ENCODE data around the gene SLC2A4RG. TPM values are rescaled to one million over a fixed set of nuclear protein-coding genes. Genes with fewer than 3 reads are reported as not detected.

The SLC2A4RG gene
- total RNA-seq, 1 experiment from 2014 or later = 105 TPM

DNA sequence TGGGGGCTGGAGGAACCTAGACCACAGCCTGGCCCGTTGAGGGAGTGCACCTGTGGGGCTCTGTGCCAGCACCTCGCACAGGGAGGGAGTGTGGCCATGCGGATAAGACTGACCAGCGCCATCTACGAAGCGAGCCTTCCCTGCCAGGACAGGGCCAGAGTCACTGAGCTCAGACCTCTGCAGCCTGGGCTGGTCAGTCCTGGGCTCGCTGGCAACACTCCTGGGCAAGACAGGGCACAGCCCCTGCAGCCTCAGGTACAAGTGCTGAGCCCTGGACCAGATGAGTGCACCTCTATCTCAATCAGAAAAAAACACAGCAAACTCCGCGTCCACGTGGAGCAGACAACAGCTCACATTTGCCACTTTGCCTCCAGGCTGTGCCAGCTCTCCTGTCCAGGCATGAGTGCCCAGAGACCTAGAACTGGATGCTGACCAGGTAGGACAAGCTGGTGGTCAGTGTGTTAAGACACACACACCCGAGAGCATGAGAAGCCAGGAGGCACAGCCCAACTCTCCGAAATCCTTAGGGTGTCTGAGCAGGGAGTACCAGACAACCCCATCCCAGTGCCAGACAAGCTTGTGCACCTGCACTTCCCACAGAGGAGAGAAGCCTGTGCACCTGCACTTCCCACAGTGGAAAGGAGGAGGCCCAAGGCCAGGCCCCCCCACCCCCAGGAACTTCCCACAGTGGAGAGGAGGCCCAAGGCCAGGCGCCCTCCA is 36.7 kb upstream of the SLC2A4RG start:
- peak overlapping the region; percentile 23 for H3K27ac Mint-ChIP-seq (ENCODE audit: low read depth, unreplicated experiment)
- TF ChIP-seq CTCF (IDR thresholded peaks at IDR 0.05; ENCODE audit: unreplicated experiment) = no peak
- H3K4me3 Mint-ChIP-seq (ENCODE audit: unreplicated experiment) = no peak overlapping the region
- intact Hi-C loops (cut with micrococcal nuclease) = no loop called here
- H3K9me3 Mint-ChIP-seq (ENCODE audit: unreplicated experiment) = no peaks in the 10 kb centered on the region
- POLR2A ChIA-PET = interaction anchor here (0.5 to 2.0 kb wide), 6 partner anchors 19 to 162 kb away, joined by 3 to 13 read pairs (median 4); partner anchors contain the start of genes RTEL1 and TPD52L2
- peaks cover 12% of the 10 kb centered on the region for H3K4me1 Mint-ChIP-seq (ENCODE audit: insufficient read depth, unreplicated experiment)
- BruUV-seq (replicated peaks) = no TSS peak
- DNase-seq (ENCODE audit: unreplicated experiment) = no peak
- H3K36me3 Mint-ChIP-seq (ENCODE audit: insufficient read depth, unreplicated experiment) = peaks cover 43% of the 10 kb centered on the region
- H3K27me3 Mint-ChIP-seq (ENCODE audit: insufficient read depth, unreplicated experiment) = no peaks in the 10 kb centered on the region
- CTCF ChIA-PET = interaction anchor here (0.6 to 1.1 kb wide), 3 partner anchors 19 to 519 kb away, joined by 3 read pairs; no protein-coding TSS in a partner anchor

- intact Hi-C loops (cut with micrococcal nuclease) = no loop called here
- CTCF ChIA-PET = interaction anchor here (0.6 to 1.1 kb wide), 2 partner anchors 19 to 251 kb away, joined by 3 read pairs; no protein-coding TSS in a partner anchor
- DNase-seq (ENCODE audit: unreplicated experiment) = no peak
- TF ChIP-seq CTCF (IDR thresholded peaks at IDR 0.05; ENCODE audit: unreplicated experiment) = no peak
- H3K4me1 Mint-ChIP-seq (ENCODE audit: insufficient read depth, unreplicated experiment) = peaks cover 13% of the 10 kb centered on the region
- no peaks in the 10 kb centered on the region for H3K9me3 Mint-ChIP-seq (ENCODE audit: unreplicated experiment)
- no peak overlapping the region for H3K27ac Mint-ChIP-seq (ENCODE audit: low read depth, unreplicated experiment)
- no TSS peak for BruUV-seq (replicated peaks)
- no peak overlapping the region for H3K4me3 Mint-ChIP-seq (ENCODE audit: unreplicated experiment)
- no peaks in the 10 kb centered on the region for H3K27me3 Mint-ChIP-seq (ENCODE audit: insufficient read depth, unreplicated experiment)
- peaks cover 44% of the 10 kb centered on the region for H3K36me3 Mint-ChIP-seq (ENCODE audit: insufficient read depth, unreplicated experiment)
- POLR2A ChIA-PET = interaction anchor here (0.6 to 1.0 kb wide), 3 partner anchors 24 to 162 kb away, joined by 3 to 5 read pairs (median 3); partner anchors contain the start of genes RTEL1 and TPD52L2
Measured at GRCh38 chr20:63703471-63703975, 36.1 kb upstream of the SLC2A4RG start.

- ChIA-PET CTCF (no interaction called here), POLR2A (interaction anchor here (0.8 to 1.2 kb wide), 2 partner anchors 160 to 161 kb away, joined by 3 read pairs; partner anchors contain the start of gene TPD52L2)
- no TSS peak for BruUV-seq (replicated peaks)
- no peak for DNase-seq (ENCODE audit: unreplicated experiment)
- Mint-ChIP-seq H3K4me1 (ENCODE audit: insufficient read depth, unreplicated experiment) (peaks cover 15% of the 10 kb centered on the region), H3K27ac (ENCODE audit: low read depth, unreplicated experiment) (no peak overlapping the region), H3K9me3 (ENCODE audit: unreplicated experiment) (no peaks in the 10 kb centered on the region), H3K27me3 (ENCODE audit: insufficient read depth, unreplicated experiment) (no peaks in the 10 kb centered on the region), H3K36me3 (ENCODE audit: insufficient read depth, unreplicated experiment) (peaks cover 51% of the 10 kb centered on the region), H3K4me3 (ENCODE audit: unreplicated experiment) (no peak overlapping the region)
- no peak for TF ChIP-seq CTCF (IDR thresholded peaks at IDR 0.05; ENCODE audit: unreplicated experiment)
- intact Hi-C loops (cut with micrococcal nuclease) = no loop called here
Measured at GRCh38 chr20:63703976-63704748, 35.4 kb upstream of the SLC2A4RG start.

DNA sequence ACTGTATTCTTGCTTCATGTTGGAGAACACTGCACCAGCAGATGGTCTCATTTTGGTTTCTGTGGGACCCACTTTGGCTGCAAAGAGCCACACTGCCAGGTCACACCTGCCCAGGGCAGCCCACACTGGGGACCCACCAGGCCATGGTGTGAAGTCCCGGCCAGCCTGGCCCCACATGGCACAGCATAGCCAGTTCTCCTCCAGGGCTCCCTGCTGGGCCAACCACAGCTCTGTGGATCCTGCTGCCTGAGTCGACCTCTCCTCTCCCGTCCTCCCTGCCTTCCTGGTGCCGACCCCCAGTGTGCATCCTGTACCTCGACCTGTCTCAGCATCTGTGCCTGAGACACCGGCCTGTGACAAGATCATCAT is 34.8 kb upstream of the SLC2A4RG start:
- TF ChIP-seq CTCF (IDR thresholded peaks at IDR 0.05; ENCODE audit: unreplicated experiment) = no peak
- Mint-ChIP-seq H3K27me3 (ENCODE audit: insufficient read depth, unreplicated experiment) (no peaks in the 10 kb centered on the region), H3K4me3 (ENCODE audit: unreplicated experiment) (no peak overlapping the region), H3K36me3 (ENCODE audit: insufficient read depth, unreplicated experiment) (peaks cover 55% of the 10 kb centered on the region), H3K27ac (ENCODE audit: low read depth, unreplicated experiment) (no peak overlapping the region), H3K4me1 (ENCODE audit: insufficient read depth, unreplicated experiment) (peaks cover 10% of the 10 kb centered on the region), H3K9me3 (ENCODE audit: unreplicated experiment) (no peaks in the 10 kb centered on the region)
- intact Hi-C loops (cut with micrococcal nuclease) = loop anchor here (5.0 kb wide), 2 partner anchors 253 to 268 kb away; partner anchors contain the start of gene UCKL1
- CTCF ChIA-PET = no interaction called here
- no peak for DNase-seq (ENCODE audit: unreplicated experiment)
- POLR2A ChIA-PET = interaction anchor here (1.2 kb wide), 1 partner anchor 160 kb away, joined by 3 read pairs; no protein-coding TSS in a partner anchor
- no TSS peak for BruUV-seq (replicated peaks)
